Right lobe of liver (tissue), 4 donors: ENCODE measurements around the gene DUSP28.

Experiments used
- POLR2A ChIP-seq: fragments of 450-650 bp; IDR thresholded peaks from one replicate; pipeline ENCODE4 v1.6.1; 2017; ENCODE audit warnings: antibody characterized with exemption, mild to moderate bottlenecking
- TF ChIP-seq, protein P1 (sequence below), 4 donors: fragments of 200-600 bp in 3 of 4; fragments of 450-650 bp in 1 of 4; IDR thresholded peaks; one replicate each; pipeline versions ENCODE4 v1.5.1 to v1.8.0; 2016 to 2022; ENCODE audit warnings: antibody characterized with exemption in 4 of 4, mild to moderate bottlenecking in 2 of 4
- donor health status: DM: no; HTN: no; CAD: no.
- donor health status: DM: no; HTN: no; CAD: no.
- donor health status: DM: no; HTN: yes; CAD: no.

DNA sequence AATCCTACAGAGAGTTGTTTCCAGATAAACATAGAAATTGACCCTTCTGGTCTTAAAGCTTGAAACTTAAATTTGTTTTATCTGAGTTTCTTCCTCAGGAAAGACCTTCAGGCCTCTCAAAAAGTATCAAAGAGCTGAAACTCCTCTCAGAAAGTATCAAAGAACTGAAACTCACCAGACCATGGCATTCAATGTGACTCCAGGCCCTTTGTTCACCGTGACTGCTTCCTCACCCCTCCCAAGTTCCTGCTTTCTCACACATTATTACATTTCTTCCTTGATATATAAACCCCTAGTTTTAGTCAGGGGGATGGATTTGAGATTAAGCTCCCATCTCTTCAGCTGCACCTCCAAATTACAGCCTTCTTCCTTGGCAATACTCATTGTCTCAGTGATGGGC is 8.3 kb upstream of the DUSP28 start:
- no peak for TF ChIP-seq POLR2A
- TF ChIP-seq, protein P1, sequence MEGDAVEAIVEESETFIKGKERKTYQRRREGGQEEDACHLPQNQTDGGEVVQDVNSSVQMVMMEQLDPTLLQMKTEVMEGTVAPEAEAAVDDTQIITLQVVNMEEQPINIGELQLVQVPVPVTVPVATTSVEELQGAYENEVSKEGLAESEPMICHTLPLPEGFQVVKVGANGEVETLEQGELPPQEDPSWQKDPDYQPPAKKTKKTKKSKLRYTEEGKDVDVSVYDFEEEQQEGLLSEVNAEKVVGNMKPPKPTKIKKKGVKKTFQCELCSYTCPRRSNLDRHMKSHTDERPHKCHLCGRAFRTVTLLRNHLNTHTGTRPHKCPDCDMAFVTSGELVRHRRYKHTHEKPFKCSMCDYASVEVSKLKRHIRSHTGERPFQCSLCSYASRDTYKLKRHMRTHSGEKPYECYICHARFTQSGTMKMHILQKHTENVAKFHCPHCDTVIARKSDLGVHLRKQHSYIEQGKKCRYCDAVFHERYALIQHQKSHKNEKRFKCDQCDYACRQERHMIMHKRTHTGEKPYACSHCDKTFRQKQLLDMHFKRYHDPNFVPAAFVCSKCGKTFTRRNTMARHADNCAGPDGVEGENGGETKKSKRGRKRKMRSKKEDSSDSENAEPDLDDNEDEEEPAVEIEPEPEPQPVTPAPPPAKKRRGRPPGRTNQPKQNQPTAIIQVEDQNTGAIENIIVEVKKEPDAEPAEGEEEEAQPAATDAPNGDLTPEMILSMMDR (IDR thresholded peaks at IDR 0.05) = no peak
